ENCODE measurements around the gene KLHL26. TPM values are rescaled to one million over a fixed set of nuclear protein-coding genes. Genes with fewer than 3 reads are reported as not detected.
A peak's percentile ranks its signal among the peaks of the same experiment; 100 is the strongest.

Gene KLHL26
- polyA plus RNA-seq, 2 of the 4 experiments (the other 2 are of a cell fraction): 1.1 to 2.0 TPM

GRCh38 chr19:18657590-18658365 lies 20.9 kb downstream of the KLHL26 start:
- Histone ChIP-seq H3K4me2 (no peak overlapping the region), H3K4me1 (peaks cover 44% of the 10 kb centered on the region), H3K9me3 (no peaks in the 10 kb centered on the region), H3K27ac (peak overlapping the region; percentile 84 to 99; a peak in 5 of 6 replicates), H3K4me3 (no peak overlapping the region)
- ChIA-PET CTCF (interaction anchor here (0.6 kb wide), 1 partner anchor 15 kb away, joined by 4 read pairs; no protein-coding TSS in a partner anchor), POLR2A (interaction anchor here (0.6 kb wide), 1 partner anchor 332 kb away, joined by 3 read pairs; no protein-coding TSS in a partner anchor)
- WGBS (ENCODE audit: missing lambda C conversion rate): 45% methylated on average over 2 of the region's 20 CpGs
- DNase-seq (ENCODE audit: low read depth in 1 of 2, low spot score in 1 of 2) (peak in 1 of 2 experiments; percentile 29), ATAC-seq (peak in 1 of 2 experiments; percentile 8; a peak in 4 of 6 replicates), FAIRE-seq (no peak)
- TF ChIP-seq RAD21 (conservative IDR thresholded peaks at IDR 0.05 in 1 of 2, IDR thresholded peaks at IDR 0.05 in 1 of 2): no peak
- no peak for TF ChIP-seq JUNB (IDR thresholded peaks at IDR 0.05)
- TF ChIP-seq, protein P1, sequence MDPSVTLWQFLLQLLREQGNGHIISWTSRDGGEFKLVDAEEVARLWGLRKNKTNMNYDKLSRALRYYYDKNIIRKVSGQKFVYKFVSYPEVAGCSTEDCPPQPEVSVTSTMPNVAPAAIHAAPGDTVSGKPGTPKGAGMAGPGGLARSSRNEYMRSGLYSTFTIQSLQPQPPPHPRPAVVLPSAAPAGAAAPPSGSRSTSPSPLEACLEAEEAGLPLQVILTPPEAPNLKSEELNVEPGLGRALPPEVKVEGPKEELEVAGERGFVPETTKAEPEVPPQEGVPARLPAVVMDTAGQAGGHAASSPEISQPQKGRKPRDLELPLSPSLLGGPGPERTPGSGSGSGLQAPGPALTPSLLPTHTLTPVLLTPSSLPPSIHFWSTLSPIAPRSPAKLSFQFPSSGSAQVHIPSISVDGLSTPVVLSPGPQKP (IDR thresholded peaks at IDR 0.05; ENCODE audit: low read depth, low read length): no peak
- no peak for TF ChIP-seq ATOH8 (CRISPR knock-in tag; IDR thresholded peaks at IDR 0.05; ENCODE audit: low read depth)
- TF ChIP-seq, protein P2, sequence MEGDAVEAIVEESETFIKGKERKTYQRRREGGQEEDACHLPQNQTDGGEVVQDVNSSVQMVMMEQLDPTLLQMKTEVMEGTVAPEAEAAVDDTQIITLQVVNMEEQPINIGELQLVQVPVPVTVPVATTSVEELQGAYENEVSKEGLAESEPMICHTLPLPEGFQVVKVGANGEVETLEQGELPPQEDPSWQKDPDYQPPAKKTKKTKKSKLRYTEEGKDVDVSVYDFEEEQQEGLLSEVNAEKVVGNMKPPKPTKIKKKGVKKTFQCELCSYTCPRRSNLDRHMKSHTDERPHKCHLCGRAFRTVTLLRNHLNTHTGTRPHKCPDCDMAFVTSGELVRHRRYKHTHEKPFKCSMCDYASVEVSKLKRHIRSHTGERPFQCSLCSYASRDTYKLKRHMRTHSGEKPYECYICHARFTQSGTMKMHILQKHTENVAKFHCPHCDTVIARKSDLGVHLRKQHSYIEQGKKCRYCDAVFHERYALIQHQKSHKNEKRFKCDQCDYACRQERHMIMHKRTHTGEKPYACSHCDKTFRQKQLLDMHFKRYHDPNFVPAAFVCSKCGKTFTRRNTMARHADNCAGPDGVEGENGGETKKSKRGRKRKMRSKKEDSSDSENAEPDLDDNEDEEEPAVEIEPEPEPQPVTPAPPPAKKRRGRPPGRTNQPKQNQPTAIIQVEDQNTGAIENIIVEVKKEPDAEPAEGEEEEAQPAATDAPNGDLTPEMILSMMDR (IDR thresholded peaks at IDR 0.05): no peak
- TF ChIP-seq JUN (IDR thresholded peaks at IDR 0.05): no peak
- no peak for TF ChIP-seq E2F6 (IDR thresholded peaks at IDR 0.05; ENCODE audit: borderline replicate concordance, low read depth)
- TF ChIP-seq PBX3 (IDR thresholded peaks at IDR 0.05): no peak
- no peak for TF ChIP-seq GATA3 (IDR thresholded peaks at IDR 0.05; ENCODE audit: borderline replicate concordance)
- no peak for TF ChIP-seq MYC (IDR thresholded peaks at IDR 0.05; ENCODE audit: borderline replicate concordance, low read length)
- TF ChIP-seq, protein P3, sequence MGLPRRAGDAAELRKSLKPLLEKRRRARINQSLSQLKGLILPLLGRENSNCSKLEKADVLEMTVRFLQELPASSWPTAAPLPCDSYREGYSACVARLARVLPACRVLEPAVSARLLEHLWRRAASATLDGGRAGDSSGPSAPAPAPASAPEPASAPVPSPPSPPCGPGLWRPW (IDR thresholded peaks at IDR 0.05): no peak
- TF ChIP-seq EHF (CRISPR knock-in tag; IDR thresholded peaks at IDR 0.05): no peak

DNA sequence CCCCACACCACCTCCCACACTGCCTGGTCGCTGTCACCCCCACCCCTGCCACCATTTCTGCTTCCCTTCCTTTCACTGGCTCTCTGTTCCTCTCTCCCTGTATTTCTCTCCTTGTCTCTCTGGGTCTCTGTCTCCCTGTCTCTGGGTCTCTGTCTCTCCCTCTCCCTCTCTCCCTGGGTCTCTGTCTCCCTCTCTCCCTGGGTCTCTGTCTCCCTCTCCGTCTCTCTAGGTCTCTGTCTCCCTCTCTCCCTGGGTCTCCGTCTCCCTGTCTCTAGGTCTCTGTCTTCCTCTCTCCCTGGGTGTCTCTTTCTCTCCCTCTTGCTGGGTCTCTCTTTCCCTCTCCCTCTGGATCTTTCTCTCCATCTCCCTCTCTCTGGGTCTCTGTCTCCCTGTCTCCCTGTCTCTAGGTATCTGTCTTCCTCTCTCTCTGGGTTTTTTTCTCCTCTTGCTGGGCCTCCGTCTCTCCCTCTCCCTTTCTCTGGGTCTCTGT lies 21.6 kb downstream of the KLHL26 start:
- no peaks in the 10 kb centered on the region for H3K9me3 ChIP-seq
- FAIRE-seq: no peak

More for the DNA sequence above, 21.6 kb downstream of the KLHL26 start:
- DNase-seq (ENCODE audit: low read depth in 1 of 2, low spot score in 1 of 2) (no peak), ATAC-seq (no peak)
- ChIA-PET POLR2A (no interaction called here), CTCF (no interaction called here)
- Histone ChIP-seq H3K4me2 (no peak overlapping the region), H3K4me3 (no peak overlapping the region), H3K4me1 (peaks cover 50% of the 10 kb centered on the region), H3K27ac (peak overlapping the region; percentile 84 to 99)
- TF ChIP-seq, protein P4, sequence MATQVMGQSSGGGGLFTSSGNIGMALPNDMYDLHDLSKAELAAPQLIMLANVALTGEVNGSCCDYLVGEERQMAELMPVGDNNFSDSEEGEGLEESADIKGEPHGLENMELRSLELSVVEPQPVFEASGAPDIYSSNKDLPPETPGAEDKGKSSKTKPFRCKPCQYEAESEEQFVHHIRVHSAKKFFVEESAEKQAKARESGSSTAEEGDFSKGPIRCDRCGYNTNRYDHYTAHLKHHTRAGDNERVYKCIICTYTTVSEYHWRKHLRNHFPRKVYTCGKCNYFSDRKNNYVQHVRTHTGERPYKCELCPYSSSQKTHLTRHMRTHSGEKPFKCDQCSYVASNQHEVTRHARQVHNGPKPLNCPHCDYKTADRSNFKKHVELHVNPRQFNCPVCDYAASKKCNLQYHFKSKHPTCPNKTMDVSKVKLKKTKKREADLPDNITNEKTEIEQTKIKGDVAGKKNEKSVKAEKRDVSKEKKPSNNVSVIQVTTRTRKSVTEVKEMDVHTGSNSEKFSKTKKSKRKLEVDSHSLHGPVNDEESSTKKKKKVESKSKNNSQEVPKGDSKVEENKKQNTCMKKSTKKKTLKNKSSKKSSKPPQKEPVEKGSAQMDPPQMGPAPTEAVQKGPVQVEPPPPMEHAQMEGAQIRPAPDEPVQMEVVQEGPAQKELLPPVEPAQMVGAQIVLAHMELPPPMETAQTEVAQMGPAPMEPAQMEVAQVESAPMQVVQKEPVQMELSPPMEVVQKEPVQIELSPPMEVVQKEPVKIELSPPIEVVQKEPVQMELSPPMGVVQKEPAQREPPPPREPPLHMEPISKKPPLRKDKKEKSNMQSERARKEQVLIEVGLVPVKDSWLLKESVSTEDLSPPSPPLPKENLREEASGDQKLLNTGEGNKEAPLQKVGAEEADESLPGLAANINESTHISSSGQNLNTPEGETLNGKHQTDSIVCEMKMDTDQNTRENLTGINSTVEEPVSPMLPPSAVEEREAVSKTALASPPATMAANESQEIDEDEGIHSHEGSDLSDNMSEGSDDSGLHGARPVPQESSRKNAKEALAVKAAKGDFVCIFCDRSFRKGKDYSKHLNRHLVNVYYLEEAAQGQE (IDR thresholded peaks at IDR 0.05): no peak
- TF ChIP-seq EHMT2 (IDR thresholded peaks at IDR 0.05; ENCODE audit: low read depth): no peak
- TF ChIP-seq ZSCAN20 (CRISPR knock-in tag; IDR thresholded peaks at IDR 0.05): no peak
- no peak for TF ChIP-seq POLR2AphosphoS2 (conservative IDR thresholded peaks at IDR 0.05; ENCODE audit: low read length)
- TF ChIP-seq TFCP2L1 (CRISPR knock-in tag; IDR thresholded peaks at IDR 0.05): no peak
- no peak for TF ChIP-seq CHD2 (IDR thresholded peaks at IDR 0.05; ENCODE audit: low read length, partially characterized antibody)
- TF ChIP-seq KDM5A (IDR thresholded peaks at IDR 0.05): no peak
- no peak for TF ChIP-seq POLR2A (IDR thresholded peaks at IDR 0.05; ENCODE audit: low read length)
- no peak for TF ChIP-seq RARB (CRISPR knock-in tag; IDR thresholded peaks at IDR 0.05)
- WGBS (ENCODE audit: missing lambda C conversion rate): 75% methylated on average over 4 of the region's 4 CpGs

Data from A549 (cell line).